T-helper 1 cell treated with Interleukin-12 subunit alpha and Interleukin-12 subunit beta and Interleukin-4 antibody, amounts not matched to agents 30 μg/mL and 1 μg/mL, for 36 hours (primary cell): ENCODE data around the gene SNX3.

ENCODE experiments used
- H3K27ac Mint-ChIP-seq: one replicate; pipeline ENCODE4 v1.8.0; 2021; ENCODE audit warnings: mild to moderate bottlenecking, mixed read lengths
- H3K27me3 Mint-ChIP-seq: one replicate; pipeline ENCODE4 v1.8.0; 2021; ENCODE audit warnings: low read depth, mixed read lengths
- H3K36me3 Mint-ChIP-seq: one replicate; pipeline ENCODE4 v1.8.0; 2021; ENCODE audit warnings: low read depth, mixed read lengths
- H3K4me1 Mint-ChIP-seq: one replicate; pipeline ENCODE4 v1.8.0; 2021; ENCODE audit warnings: low read depth, mixed read lengths
- H3K4me3 Mint-ChIP-seq: one replicate; pipeline ENCODE4 v1.8.0; 2021; ENCODE audit warnings: mild to moderate bottlenecking, moderate library complexity, mixed read lengths
- H3K9me3 Mint-ChIP-seq: one replicate; pipeline ENCODE4 v1.8.0; 2021; ENCODE audit warnings: mixed read lengths

SNX3 gene

GRCh38 chr6:108203189-108204112, 57.4 kb downstream of the SNX3 start:
- H3K36me3 Mint-ChIP-seq, result peaks cover 9% of the 10 kb centered on the region
- no peak overlapping the region for H3K27ac Mint-ChIP-seq
- H3K4me3 Mint-ChIP-seq, result no peak overlapping the region
- peaks cover 4% of the 10 kb centered on the region for H3K4me1 Mint-ChIP-seq
- no peaks in the 10 kb centered on the region for H3K9me3 Mint-ChIP-seq
- no peaks in the 10 kb centered on the region for H3K27me3 Mint-ChIP-seq

GRCh38 chr6:108200631-108201030, 60.2 kb downstream of the SNX3 start:
- H3K27ac Mint-ChIP-seq, result no peak overlapping the region
- H3K9me3 Mint-ChIP-seq, result no peaks in the 10 kb centered on the region
- H3K27me3 Mint-ChIP-seq, result no peaks in the 10 kb centered on the region
- peaks cover 4% of the 10 kb centered on the region for H3K4me1 Mint-ChIP-seq
- H3K36me3 Mint-ChIP-seq, result peaks cover 5% of the 10 kb centered on the region
- H3K4me3 Mint-ChIP-seq, result no peak overlapping the region

GRCh38 chr6:108200186-108200585, 60.7 kb downstream of the SNX3 start:
- peaks cover 2% of the 10 kb centered on the region for H3K36me3 Mint-ChIP-seq
- no peaks in the 10 kb centered on the region for H3K27me3 Mint-ChIP-seq
- H3K27ac Mint-ChIP-seq, result no peak overlapping the region
- no peak overlapping the region for H3K4me3 Mint-ChIP-seq
- H3K9me3 Mint-ChIP-seq, result no peaks in the 10 kb centered on the region
- no peaks in the 10 kb centered on the region for H3K4me1 Mint-ChIP-seq

- Mint-ChIP-seq H3K4me1 (no peaks in the 10 kb centered on the region), H3K36me3 (peaks cover 2% of the 10 kb centered on the region), H3K27me3 (peaks cover under 1% of the 10 kb centered on the region), H3K4me3 (no peak overlapping the region), H3K9me3 (no peaks in the 10 kb centered on the region), H3K27ac (no peak overlapping the region)
Observed at GRCh38 chr6:108198761-108199498, 61.9 kb downstream of the SNX3 start.

GRCh38 chr6:108195209-108195608, 65.6 kb downstream of the SNX3 start:
- H3K36me3 Mint-ChIP-seq, result no peaks in the 10 kb centered on the region
- no peak overlapping the region for H3K27ac Mint-ChIP-seq
- peaks cover 12% of the 10 kb centered on the region for H3K27me3 Mint-ChIP-seq
- no peaks in the 10 kb centered on the region for H3K4me1 Mint-ChIP-seq
- H3K4me3 Mint-ChIP-seq, result no peak overlapping the region
- no peaks in the 10 kb centered on the region for H3K9me3 Mint-ChIP-seq

- H3K27ac Mint-ChIP-seq, result no peak overlapping the region
- H3K4me3 Mint-ChIP-seq, result no peak overlapping the region
- peaks cover 16% of the 10 kb centered on the region for H3K27me3 Mint-ChIP-seq
- H3K36me3 Mint-ChIP-seq, result no peaks in the 10 kb centered on the region
- H3K9me3 Mint-ChIP-seq, result no peaks in the 10 kb centered on the region
- no peaks in the 10 kb centered on the region for H3K4me1 Mint-ChIP-seq
Observed at GRCh38 chr6:108194503-108194902, 66.3 kb downstream of the SNX3 start.

- Mint-ChIP-seq H3K4me3 (no peak overlapping the region), H3K9me3 (no peaks in the 10 kb centered on the region), H3K4me1 (no peaks in the 10 kb centered on the region), H3K27me3 (peaks cover 23% of the 10 kb centered on the region), H3K27ac (no peak overlapping the region), H3K36me3 (no peaks in the 10 kb centered on the region)
Observed at GRCh38 chr6:108193835-108194234, 67.0 kb downstream of the SNX3 start.

GRCh38 chr6:108193131-108193530, 67.7 kb downstream of the SNX3 start:
- Mint-ChIP-seq H3K36me3 (no peaks in the 10 kb centered on the region), H3K27me3 (peaks cover 28% of the 10 kb centered on the region), H3K4me1 (no peaks in the 10 kb centered on the region), H3K27ac (no peak overlapping the region), H3K4me3 (no peak overlapping the region), H3K9me3 (no peaks in the 10 kb centered on the region)

GRCh38 chr6:108187519-108187918, 73.3 kb downstream of the SNX3 start:
- no peak overlapping the region for H3K4me3 Mint-ChIP-seq
- H3K27me3 Mint-ChIP-seq, result peaks cover 52% of the 10 kb centered on the region
- no peaks in the 10 kb centered on the region for H3K4me1 Mint-ChIP-seq
- no peak overlapping the region for H3K27ac Mint-ChIP-seq
- H3K36me3 Mint-ChIP-seq, result no peaks in the 10 kb centered on the region
- no peaks in the 10 kb centered on the region for H3K9me3 Mint-ChIP-seq

- Mint-ChIP-seq H3K36me3 (no peaks in the 10 kb centered on the region), H3K27ac (no peak overlapping the region), H3K4me3 (no peak overlapping the region), H3K27me3 (peaks cover 56% of the 10 kb centered on the region), H3K9me3 (no peaks in the 10 kb centered on the region), H3K4me1 (no peaks in the 10 kb centered on the region)
Observed at GRCh38 chr6:108186226-108186625, 74.6 kb downstream of the SNX3 start.

- H3K27ac Mint-ChIP-seq, result no peak overlapping the region
- peaks cover 2% of the 10 kb centered on the region for H3K4me1 Mint-ChIP-seq
- peaks cover 75% of the 10 kb centered on the region for H3K27me3 Mint-ChIP-seq
- no peaks in the 10 kb centered on the region for H3K36me3 Mint-ChIP-seq
- no peak overlapping the region for H3K4me3 Mint-ChIP-seq
- H3K9me3 Mint-ChIP-seq, result no peaks in the 10 kb centered on the region
Observed at GRCh38 chr6:108180776-108181175, 80.1 kb downstream of the SNX3 start.

GRCh38 chr6:108180266-108180665, 80.6 kb downstream of the SNX3 start:
- H3K27me3 Mint-ChIP-seq, result peaks cover 75% of the 10 kb centered on the region
- no peaks in the 10 kb centered on the region for H3K9me3 Mint-ChIP-seq
- H3K36me3 Mint-ChIP-seq, result no peaks in the 10 kb centered on the region
- H3K4me1 Mint-ChIP-seq, result peaks cover 2% of the 10 kb centered on the region
- H3K27ac Mint-ChIP-seq, result no peak overlapping the region
- no peak overlapping the region for H3K4me3 Mint-ChIP-seq

- no peaks in the 10 kb centered on the region for H3K36me3 Mint-ChIP-seq
- no peak overlapping the region for H3K4me3 Mint-ChIP-seq
- peaks cover 76% of the 10 kb centered on the region for H3K27me3 Mint-ChIP-seq
- H3K9me3 Mint-ChIP-seq, result no peaks in the 10 kb centered on the region
- H3K27ac Mint-ChIP-seq, result no peak overlapping the region
- peaks cover 2% of the 10 kb centered on the region for H3K4me1 Mint-ChIP-seq
Observed at GRCh38 chr6:108179741-108180140, 81.1 kb downstream of the SNX3 start.

- Mint-ChIP-seq H3K27ac (no peak overlapping the region), H3K4me3 (peak overlapping the region; percentile 57), H3K36me3 (no peaks in the 10 kb centered on the region), H3K4me1 (peaks cover 2% of the 10 kb centered on the region), H3K9me3 (no peaks in the 10 kb centered on the region), H3K27me3 (peaks cover 94% of the 10 kb centered on the region)
Observed at GRCh38 chr6:108176281-108177089, 84.4 kb downstream of the SNX3 start.
